ENCODE data around the gene KLHL40. TPM values are rescaled to one million over a fixed set of nuclear protein-coding genes. Genes with fewer than 3 reads are reported as not detected.

Gene KLHL40
- total and polyA plus RNA-seq, 9 of the 15 experiments (the other 6 are each of a cell fraction or from before 2014, with no cell fraction given) = not detected

GRCh38 chr3:42710323-42711021, 25.1 kb downstream of the KLHL40 start:
- H4K20me1 ChIP-seq (replicated peaks; ENCODE audit: control insufficient read depth, insufficient read depth, low read length) = peaks cover 8% of the 10 kb centered on the region; the same call in 1 of the 2 replicates
- peaks cover 37 to 70% of the 10 kb centered on the region in 2 experiments for H3K27me3 ChIP-seq (ENCODE audit: control insufficient read depth in 2 of 2, insufficient read depth in 2 of 2, low read length in 2 of 2)
- H3K4me1 ChIP-seq (replicated peaks in 1 of 2; ENCODE audit: control insufficient read depth in 2 of 2, insufficient read depth in 2 of 2, low read length in 2 of 2) = no peaks in the 10 kb centered on the region
- TF ChIP-seq STAT5B (CRISPR knock-in tag; IDR thresholded peaks at IDR 0.05) (no peak), THAP7 (CRISPR knock-in tag; IDR thresholded peaks at IDR 0.05) (no peak), KLF16 (IDR thresholded peaks at IDR 0.05) (no peak), ZNF253 (CRISPR knock-in tag; conservative IDR thresholded peaks at IDR 0.05) (no peak), BRD4 (IDR thresholded peaks at IDR 0.05) (no peak), ZNF146 (CRISPR knock-in tag; IDR thresholded peaks at IDR 0.05; ENCODE audit: unreplicated experiment) (no peak), HDAC6 (IDR thresholded peaks at IDR 0.05; ENCODE audit: low read depth, low read length) (no peak)
- TF ChIP-seq, protein P1, sequence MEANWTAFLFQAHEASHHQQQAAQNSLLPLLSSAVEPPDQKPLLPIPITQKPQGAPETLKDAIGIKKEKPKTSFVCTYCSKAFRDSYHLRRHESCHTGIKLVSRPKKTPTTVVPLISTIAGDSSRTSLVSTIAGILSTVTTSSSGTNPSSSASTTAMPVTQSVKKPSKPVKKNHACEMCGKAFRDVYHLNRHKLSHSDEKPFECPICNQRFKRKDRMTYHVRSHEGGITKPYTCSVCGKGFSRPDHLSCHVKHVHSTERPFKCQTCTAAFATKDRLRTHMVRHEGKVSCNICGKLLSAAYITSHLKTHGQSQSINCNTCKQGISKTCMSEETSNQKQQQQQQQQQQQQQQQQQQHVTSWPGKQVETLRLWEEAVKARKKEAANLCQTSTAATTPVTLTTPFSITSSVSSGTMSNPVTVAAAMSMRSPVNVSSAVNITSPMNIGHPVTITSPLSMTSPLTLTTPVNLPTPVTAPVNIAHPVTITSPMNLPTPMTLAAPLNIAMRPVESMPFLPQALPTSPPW (CRISPR knock-in tag; IDR thresholded peaks at IDR 0.05) = no peak
- H3K4me3 ChIP-seq = no peak overlapping the region
- H3K4me2 ChIP-seq (ENCODE audit: insufficient read depth, low read length) = no peak overlapping the region
- intact Hi-C loops (cut with micrococcal nuclease) (no loop called here), in situ Hi-C loops (cut with MboI) (no loop called here)
- POLR2A ChIA-PET = interaction anchor here (0.8 to 1.4 kb wide), 2 partner anchors 9 to 32 kb away, joined by 3 to 4 read pairs; no protein-coding TSS in a partner anchor
- CTCF ChIA-PET (ENCODE audit: low intra/inter-chr PET ratio) = no interaction called here
- no peaks in the 10 kb centered on the region for H3K79me2 ChIP-seq (ENCODE audit: control insufficient read depth, insufficient read depth, low read length)
- WGBS (ENCODE audit: insufficient coverage, low coverage, missing lambda C conversion rate) = 1% methylated on average over 7 of the region's 7 CpGs
- FAIRE-seq (no peak), DNase-seq (ENCODE audit: extremely low read depth in 1 of 4, low spot score in 3 of 4) (no peak), ATAC-seq (0 out of 3 replicates have a peak, but pooled peaks have one; percentile 22)
- H3K27ac ChIP-seq (ENCODE audit: extremely low read depth, low read depth, low read length) = no peak overlapping the region
- H3K9me3 ChIP-seq (replicated peaks; ENCODE audit: control insufficient read depth, insufficient read depth, low read depth, low read length) = no peaks in the 10 kb centered on the region
- BruUV-seq (replicated peaks) = no TSS peak
- H2AFZ ChIP-seq (ENCODE audit: low read depth, low read length) = no peak overlapping the region
- no peak overlapping the region for H3K9ac ChIP-seq (ENCODE audit: insufficient read depth in 1 of 2, low read depth in 2 of 2, low read length in 2 of 2)
- H3K36me3 ChIP-seq (ENCODE audit: control insufficient read depth, insufficient read depth, low read length) = no peaks in the 10 kb centered on the region
- no peaks in the 10 kb centered on the region for H3K9me1 ChIP-seq (ENCODE audit: control insufficient read depth, insufficient read depth, low read length)
